DND-41 (cell line): ENCODE data around the gene HLA-A.

Experiments used
- EZH2 ChIP-seq: IDR thresholded peaks from 3 replicates; pipeline ENCODE4 v1.6.1; 2012; ENCODE audit warnings: borderline replicate concordance, low read depth, mild to moderate bottlenecking, moderate library complexity, low read length, inconsistent platforms; ENCODE audit not compliant: severe bottlenecking
- TF ChIP-seq, protein P1 (sequence below): IDR thresholded peaks from 2 replicates; pipeline ENCODE4 v1.5.1; 2012; ENCODE audit warnings: borderline replicate concordance, low read length, moderate library complexity, mild to moderate bottlenecking; ENCODE audit not compliant: poor library complexity, severe bottlenecking; ENCODE audit errors: extremely low read depth

- TF ChIP-seq, protein P1, sequence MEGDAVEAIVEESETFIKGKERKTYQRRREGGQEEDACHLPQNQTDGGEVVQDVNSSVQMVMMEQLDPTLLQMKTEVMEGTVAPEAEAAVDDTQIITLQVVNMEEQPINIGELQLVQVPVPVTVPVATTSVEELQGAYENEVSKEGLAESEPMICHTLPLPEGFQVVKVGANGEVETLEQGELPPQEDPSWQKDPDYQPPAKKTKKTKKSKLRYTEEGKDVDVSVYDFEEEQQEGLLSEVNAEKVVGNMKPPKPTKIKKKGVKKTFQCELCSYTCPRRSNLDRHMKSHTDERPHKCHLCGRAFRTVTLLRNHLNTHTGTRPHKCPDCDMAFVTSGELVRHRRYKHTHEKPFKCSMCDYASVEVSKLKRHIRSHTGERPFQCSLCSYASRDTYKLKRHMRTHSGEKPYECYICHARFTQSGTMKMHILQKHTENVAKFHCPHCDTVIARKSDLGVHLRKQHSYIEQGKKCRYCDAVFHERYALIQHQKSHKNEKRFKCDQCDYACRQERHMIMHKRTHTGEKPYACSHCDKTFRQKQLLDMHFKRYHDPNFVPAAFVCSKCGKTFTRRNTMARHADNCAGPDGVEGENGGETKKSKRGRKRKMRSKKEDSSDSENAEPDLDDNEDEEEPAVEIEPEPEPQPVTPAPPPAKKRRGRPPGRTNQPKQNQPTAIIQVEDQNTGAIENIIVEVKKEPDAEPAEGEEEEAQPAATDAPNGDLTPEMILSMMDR = no peak
- TF ChIP-seq EZH2 = no peak
Observed at GRCh38 chr6:29927275-29927569, 15.1 kb upstream of the HLA-A start.
